HS-27A (cell line): ENCODE results near the gene REM1.

Experiments
- DNase-seq: peaks from one replicate; pipeline ENCODE4 v3.0.0-alpha.2; 2012; ENCODE audit warnings: low read depth, missing footprints

The REM1 gene

GRCh38 chr20:31523361-31524283 lies 48.5 kb downstream of the REM1 start:
- DNase-seq, result no peak

DNA sequence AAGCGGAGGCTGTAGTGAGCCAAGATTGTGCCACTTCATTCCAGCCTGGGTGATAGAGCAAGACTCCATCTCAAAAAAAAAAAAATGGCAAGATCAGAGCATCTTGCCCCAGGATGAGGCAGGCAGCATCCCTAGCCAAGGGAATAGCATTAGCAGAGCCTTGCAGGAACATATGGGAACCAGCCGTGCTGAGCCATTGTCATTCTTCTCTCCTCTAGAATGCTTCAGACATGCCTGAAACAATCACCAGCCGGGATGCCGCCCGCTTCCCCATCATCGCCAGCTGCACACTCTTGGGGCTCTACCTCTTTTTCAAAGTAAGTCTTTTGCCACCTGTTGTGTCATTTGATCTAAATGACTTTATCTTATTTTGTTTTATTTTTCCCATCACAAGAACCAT lies 52.2 kb downstream of the REM1 start:
- DNase-seq, result no peak
